Measurements from ENCODE around the gene CPEB3. TPM values are rescaled to one million over a fixed set of nuclear protein-coding genes. Genes with fewer than 3 reads are reported as not detected.
"Not testable (repeated sequence)": the region's sequence is repeated elsewhere in the genome, so short reads cannot be mapped to it uniquely, and the experiment has no call there.

The CPEB3 gene
- total RNA-seq, 1 donor = 0.99 TPM

DNA sequence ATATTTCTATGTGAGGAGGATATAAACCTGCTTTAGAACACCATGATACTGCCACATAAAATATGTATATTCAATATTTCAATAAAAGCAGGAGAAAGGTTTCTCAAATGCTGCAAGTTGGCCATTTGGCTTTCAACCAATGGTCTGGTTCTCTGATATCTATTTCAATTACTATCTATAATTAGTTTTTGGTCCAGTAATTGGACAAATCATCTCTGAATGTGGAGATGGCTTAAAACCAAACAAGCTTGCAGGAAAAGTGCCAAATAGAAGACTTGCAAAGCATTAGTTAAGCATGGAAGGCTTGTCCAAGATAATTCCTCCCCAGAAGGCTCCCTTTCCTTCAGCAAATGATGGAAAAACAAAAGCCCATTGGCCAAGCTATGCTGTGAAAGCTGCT is 140.1 kb downstream of the CPEB3 start:
- no peak for DNase-seq (ENCODE audit: low read depth)
- TF ChIP-seq, protein P1, sequence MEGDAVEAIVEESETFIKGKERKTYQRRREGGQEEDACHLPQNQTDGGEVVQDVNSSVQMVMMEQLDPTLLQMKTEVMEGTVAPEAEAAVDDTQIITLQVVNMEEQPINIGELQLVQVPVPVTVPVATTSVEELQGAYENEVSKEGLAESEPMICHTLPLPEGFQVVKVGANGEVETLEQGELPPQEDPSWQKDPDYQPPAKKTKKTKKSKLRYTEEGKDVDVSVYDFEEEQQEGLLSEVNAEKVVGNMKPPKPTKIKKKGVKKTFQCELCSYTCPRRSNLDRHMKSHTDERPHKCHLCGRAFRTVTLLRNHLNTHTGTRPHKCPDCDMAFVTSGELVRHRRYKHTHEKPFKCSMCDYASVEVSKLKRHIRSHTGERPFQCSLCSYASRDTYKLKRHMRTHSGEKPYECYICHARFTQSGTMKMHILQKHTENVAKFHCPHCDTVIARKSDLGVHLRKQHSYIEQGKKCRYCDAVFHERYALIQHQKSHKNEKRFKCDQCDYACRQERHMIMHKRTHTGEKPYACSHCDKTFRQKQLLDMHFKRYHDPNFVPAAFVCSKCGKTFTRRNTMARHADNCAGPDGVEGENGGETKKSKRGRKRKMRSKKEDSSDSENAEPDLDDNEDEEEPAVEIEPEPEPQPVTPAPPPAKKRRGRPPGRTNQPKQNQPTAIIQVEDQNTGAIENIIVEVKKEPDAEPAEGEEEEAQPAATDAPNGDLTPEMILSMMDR (IDR thresholded peaks at IDR 0.05; ENCODE audit: insufficient read depth, low read length) = no peak
- H3K4me3 ChIP-seq (ENCODE audit: low read depth, low read length) = no peak overlapping the region

DNA sequence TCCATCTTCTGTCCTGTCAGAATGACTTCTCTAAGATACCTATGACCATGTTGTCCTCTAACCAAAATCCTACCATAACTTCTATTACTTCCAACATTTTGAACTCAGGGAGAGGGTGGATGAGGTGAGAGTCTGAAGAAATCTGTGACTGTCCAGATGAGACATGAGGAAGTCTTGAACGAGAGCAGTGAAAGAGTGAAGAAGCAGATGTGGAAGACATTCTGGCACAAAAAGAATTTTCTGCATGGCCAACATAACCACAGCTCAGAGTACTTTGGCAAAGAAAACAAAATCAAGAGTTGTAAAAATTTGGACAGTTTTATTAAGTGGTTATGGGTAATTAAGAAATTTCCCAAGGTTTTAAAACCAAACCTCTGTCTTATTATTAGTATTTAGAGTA is 141.6 kb downstream of the CPEB3 start:
- TF ChIP-seq, protein P1 (IDR thresholded peaks at IDR 0.05; ENCODE audit: insufficient read depth, low read length) = no peak
- H3K4me3 ChIP-seq (ENCODE audit: low read depth, low read length) = no peak overlapping the region
- no peak for DNase-seq (ENCODE audit: low read depth)

DNA sequence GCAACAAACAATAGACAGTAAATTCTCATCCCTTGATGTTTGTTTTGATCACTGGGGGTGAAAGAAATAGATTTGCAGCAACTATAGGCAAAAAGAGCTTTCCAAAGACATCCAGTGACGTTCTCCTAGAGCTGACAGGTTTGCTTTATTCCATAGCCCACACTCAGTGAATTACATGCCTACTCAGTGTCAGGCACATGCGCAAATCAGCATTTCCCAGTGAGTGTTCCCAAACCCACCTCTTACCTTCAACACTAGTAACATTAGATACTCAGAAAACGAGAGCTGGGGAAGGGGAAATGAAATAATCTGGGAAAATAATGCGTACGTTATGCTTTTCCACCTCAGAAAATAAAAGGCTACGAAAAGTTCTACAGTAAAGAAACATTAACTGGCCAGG is 144.1 kb downstream of the CPEB3 start:
- TF ChIP-seq, protein P1 (IDR thresholded peaks at IDR 0.05; ENCODE audit: insufficient read depth, low read length) = no peak
- no peak for DNase-seq (ENCODE audit: low read depth)

DNA sequence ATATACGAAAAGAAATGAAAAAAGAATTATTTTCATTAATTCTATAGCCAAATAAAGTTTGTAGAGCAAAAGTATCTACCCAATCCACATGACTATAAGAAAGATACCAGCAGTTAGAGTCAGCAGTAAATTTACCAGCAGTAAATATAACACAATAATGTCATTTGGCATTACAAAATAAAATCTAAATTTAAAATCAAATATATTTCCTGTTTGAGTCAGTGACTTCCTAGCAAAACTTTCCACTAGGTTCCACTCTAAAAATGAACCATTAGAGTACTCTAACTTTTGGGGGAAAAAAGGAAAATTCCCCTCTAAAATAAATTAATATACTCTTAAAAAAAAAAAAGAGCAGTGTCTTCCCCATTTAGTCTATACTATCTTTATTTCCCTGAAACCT is 144.8 kb downstream of the CPEB3 start:
- DNase-seq (ENCODE audit: low read depth) = no peak
- TF ChIP-seq, protein P1 (IDR thresholded peaks at IDR 0.05; ENCODE audit: insufficient read depth, low read length) = no peak
- H3K4me3 ChIP-seq (ENCODE audit: low read depth, low read length) = no peak overlapping the region

More for the DNA sequence above, 144.1 kb downstream of the CPEB3 start:
- no peak overlapping the region for H3K4me3 ChIP-seq (ENCODE audit: low read depth, low read length)

DNA sequence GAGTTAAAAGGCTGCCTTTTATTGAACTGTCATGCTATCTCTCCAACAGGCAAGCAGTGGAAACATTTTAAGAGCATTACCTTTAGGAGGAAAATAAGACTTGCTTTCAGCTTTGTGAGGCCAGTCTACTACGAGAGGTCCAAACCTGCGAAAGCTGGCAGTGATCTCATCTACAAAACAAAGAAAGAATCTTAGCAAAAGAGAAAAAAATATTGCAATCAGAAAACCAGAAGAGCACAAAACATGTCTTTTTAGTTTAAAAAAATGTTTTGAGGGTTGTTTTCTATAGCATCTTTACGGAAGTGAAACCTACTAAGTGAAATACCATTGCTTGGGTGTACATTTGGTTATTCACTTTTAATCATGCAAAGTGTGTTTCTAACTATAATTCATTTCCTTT is 147.9 kb downstream of the CPEB3 start:
- no peak overlapping the region for H3K4me3 ChIP-seq (ENCODE audit: low read depth, low read length)
- TF ChIP-seq, protein P1 (IDR thresholded peaks at IDR 0.05; ENCODE audit: insufficient read depth, low read length) = no peak
- no peak for DNase-seq (ENCODE audit: low read depth)

DNA sequence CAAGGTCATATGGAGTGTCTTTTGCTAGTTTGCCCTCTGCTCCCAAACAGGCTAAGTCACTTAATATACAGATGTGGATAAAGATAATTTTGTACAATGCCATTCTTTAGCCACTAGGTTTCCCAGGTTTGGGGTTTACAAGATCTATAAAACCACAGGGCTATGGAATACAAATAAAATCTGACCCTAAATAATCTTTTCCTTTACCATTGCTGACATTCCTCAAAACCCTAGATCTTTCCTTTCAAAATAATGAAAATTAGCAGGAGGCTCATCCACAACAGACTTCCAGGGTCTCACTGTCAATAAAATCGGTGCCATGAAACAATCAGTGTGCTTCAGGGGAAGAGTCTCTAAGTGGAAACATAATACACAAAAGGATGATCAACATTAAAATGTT is 148.4 kb downstream of the CPEB3 start:
- no peak for DNase-seq (ENCODE audit: low read depth)
- TF ChIP-seq, protein P1 (IDR thresholded peaks at IDR 0.05; ENCODE audit: insufficient read depth, low read length) = no peak
- no peak overlapping the region for H3K4me3 ChIP-seq (ENCODE audit: low read depth, low read length)

DNA sequence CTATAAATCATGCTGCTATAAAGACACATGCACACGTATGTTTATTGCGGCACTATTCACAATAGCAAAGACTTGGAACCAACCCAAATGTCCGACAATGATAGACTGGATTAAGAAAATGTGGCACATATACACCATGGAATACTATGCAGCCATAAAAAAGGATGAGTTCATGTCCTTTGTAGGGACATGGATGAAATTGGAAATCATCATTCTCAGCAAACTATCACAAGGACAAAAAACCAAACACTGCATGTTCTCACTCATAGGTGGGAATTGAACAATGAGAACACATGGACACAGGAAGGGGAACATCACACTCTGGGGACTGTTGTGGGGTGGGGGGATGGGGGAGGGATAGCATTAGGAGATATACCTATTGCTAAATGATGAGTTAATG is 149.7 kb downstream of the CPEB3 start:
- not testable (repeated sequence) for H3K4me3 ChIP-seq (ENCODE audit: low read depth, low read length)

DNA sequence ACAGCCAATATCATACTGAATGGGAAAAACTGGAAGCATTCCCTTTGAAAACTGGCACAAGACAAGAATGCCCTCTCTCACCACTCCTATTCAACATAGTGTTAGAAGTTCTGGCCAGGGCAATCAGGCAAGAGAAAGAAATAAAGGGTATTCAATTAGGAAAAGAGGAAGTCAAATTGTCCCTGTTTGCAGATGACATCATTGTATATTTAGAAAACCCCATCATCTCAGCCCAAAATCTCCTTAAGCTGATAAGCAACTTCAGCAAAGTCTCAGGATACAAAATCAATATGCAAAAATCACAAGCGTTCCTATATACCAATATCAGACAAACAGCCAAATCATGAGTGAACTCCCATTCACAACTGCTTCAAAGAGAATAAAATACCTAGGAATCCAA is 156.8 kb downstream of the CPEB3 start:
- not testable (repeated sequence) for DNase-seq (ENCODE audit: low read depth); H3K4me3 ChIP-seq (ENCODE audit: low read depth, low read length)

More for the DNA sequence above, 149.7 kb downstream of the CPEB3 start:
- DNase-seq (ENCODE audit: low read depth) = not testable (repeated sequence)
